Activated CD4-positive, CD25-positive, alpha-beta regulatory T cell treated with anti-CD3 and anti-CD28 coated beads, Interleukin-2, amount 50 U/mL, for 72 hours (primary cell): Measurements from ENCODE around the gene SPTB.

Experiments used
- DNase-seq: peaks from one replicate; pipeline ENCODE4 v3.0.0; 2021

The SPTB gene

DNA sequence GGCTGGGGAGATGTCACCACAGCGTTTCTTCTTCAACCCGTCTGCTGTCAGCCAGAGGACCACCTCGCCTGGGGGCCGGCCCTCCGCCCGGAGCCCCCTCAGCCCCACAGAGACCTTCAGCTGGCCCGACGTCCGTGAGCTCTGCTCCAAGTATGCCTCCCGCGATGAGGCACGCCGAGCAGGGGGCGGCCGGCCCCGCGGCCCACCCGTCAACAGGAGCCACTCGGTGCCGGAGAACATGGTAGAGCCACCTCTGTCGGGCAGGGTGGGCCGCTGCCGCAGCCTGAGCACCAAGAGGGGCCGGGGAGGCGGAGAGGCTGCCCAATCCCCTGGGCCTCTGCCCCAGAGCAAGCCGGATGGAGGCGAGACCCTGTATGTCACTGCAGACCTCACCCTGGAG, 136.6 kb downstream of the SPTB start:
- no peak for DNase-seq

DNA sequence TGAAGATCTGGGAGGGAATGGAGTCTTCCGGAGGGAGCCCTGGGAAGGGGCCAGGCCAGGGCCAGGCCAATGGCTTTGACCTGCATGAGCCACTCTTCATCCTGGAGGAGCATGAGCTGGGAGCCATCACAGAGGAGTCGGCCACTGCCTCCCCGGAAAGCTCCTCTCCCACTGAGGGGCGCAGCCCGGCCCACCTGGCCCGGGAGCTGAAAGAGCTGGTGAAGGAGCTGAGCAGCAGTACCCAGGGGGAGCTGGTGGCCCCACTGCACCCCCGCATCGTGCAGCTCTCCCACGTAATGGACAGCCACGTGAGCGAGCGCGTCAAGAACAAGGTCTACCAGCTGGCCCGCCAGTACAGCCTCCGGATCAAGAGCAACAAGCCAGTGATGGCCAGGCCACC, 137.7 kb downstream of the SPTB start:
- no peak for DNase-seq

DNA sequence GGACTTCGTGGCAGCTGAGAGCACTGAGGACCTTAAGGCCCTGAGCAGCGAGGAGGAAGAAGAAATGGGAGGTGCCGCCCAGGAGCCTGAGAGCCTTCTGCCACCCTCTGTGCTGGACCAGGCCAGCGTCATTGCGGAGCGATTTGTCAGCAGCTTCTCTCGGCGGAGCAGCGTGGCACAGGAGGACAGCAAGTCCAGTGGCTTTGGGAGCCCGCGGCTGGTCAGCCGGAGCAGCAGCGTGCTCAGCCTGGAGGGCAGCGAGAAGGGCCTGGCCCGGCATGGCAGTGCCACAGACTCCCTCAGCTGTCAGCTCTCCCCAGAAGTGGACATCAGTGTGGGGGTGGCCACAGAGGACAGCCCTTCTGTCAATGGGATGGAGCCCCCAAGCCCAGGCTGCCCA, 138.5 kb downstream of the SPTB start:
- no peak for DNase-seq

DNA sequence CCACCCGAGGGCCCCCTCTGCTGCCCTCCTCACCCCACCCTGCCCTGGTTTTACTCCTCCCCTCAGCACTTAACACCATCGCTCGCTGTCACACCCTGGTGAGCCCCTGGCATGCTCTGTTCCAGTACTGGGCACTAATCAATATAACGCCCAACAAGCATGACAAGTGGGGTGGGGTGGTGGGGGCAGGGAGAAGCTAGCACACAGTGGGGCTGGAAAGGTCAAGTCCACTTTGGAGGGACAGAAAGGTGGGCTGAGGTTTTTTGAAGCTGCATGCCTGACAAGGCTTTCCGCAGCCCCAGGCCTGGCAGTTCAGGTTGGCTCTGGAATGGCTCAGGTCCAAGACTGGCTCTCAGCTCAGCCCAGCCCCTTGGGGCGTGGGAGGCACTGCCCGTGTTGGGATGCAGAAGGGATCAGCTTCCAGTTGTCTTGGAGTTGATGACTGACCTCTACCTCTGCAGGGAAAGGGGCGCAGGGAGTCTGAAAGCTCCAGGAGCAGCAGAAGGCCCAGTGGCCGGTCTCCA, 141.4 kb downstream of the SPTB start:
- DNase-seq, result no peak

DNA sequence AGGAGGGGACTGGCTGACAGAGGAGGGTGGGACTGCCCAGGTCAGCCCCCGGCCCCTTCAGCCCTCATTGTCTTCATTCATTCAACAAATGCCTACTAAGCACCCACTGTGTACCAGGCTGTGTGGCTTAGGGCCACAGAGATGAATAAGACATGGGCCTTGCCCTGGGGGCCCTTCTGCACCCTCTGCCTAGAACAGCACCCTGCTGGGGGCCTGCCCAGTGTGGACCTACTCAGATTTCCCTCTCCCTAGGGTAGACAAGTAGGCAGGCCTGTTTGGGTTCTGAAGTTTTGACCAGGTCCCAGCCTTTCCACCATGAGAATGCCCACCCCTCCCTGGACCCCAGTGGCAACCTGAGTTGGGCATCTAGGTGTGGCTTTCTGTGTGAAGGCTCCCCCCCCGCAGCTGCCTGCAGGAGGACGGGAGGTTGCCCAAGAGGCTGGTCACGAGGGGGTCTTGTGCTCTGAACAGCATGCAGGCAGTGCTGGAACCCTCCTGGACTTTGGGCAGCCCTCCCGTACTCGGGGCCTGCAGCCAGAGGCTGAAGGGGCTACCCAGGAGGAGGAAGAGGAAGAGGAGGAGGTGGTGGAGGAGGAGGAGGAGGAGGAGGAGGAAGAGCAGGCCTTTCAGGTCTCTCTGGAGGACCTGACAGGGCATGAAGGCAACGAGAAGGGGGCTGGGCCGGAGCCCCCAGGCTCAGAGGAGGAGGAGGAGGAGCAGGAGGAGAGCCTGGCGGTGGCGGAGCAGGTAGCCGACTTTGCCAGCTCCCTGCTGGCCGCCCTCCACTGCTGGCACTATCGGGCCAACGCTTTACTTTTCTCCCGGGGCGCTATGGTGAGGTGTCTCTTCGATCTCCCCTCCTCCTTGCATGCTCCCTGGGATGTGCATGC, 142.1 kb downstream of the SPTB start:
- no peak for DNase-seq

DNA sequence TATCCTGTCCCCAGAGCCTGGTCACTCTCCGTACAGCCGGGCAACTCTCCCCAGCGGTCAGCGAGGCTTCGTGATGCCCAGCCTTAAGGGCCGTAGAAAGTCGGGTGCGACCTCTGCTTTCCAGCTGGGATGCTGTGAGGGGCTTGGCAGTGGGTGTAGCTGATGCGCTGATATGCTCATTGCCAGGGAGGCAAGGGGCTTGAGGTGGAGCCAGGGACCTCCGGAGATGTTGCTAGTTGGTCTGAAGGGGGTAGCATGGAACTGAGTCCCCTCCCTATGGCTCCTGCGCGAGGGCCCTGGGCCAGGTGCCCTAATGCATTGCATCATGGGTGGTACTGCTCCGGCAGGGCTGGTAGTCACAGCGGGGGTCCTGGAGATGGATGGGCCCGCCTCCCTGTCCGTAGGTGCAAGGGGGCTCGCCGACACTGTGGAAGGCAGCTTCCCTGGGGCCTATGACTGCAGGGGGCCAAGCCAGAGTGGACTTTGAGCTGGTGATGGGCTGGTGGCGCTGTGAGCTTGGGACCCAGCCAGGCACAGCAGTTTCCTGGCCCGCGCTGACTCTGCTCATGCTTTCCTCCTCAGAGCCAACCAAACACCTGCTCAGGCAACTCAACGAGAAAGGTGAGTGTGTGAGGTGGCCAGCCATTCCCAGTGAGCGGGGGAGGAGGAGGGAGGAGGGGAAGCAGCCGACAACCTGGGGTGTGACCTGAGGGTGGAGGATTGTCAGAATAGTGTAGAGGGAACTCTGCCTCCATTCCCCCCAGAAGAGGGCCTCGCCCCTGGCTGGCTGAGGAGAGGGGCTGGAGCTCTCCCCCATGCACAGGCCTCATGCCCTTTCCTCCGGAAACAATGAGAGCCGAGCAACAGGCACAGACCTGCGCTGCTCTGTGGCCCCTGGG, 143.2 kb downstream of the SPTB start:
- no peak for DNase-seq

DNA sequence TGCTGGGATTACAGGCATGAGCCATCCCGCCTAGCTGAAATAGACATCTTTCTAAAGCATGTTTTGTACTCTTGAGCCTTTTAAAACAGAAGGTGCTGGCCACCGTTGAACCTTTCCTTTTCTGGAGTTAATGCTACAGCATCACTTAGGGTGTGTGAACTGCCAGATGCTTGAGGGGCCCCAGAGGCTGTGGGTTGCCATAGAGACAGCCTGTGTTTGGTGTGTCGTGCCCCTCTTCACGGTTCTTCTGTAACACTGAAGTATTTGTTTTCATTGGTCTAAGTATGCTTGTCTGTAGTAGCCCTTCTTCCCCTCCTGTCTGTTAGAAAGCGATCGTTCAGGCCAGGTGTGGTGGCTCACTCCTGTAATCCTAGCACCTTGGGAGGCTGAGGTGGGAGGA, 144.7 kb downstream of the SPTB start:
- no peak for DNase-seq

DNA sequence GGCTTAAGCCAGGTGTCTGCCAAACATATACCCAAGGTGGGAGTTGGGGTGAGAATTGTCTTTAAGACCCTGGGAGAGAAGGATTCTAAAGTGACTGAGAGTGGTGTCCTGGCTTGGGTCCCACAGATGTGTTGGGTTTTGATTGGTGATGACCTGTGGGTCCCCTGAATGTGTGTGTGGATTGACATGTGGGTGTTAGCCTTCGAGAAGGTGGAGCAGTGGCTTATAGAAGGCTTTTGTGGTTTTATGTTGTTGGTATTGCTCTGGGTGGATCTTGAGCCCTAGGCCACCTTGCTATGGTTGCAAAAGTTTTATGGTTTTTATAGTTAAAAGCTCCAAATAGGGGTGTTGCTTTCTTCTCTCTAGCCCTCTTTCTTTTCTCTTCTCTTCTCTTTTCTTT, 145.8 kb downstream of the SPTB start:
- DNase-seq, result no peak

DNA sequence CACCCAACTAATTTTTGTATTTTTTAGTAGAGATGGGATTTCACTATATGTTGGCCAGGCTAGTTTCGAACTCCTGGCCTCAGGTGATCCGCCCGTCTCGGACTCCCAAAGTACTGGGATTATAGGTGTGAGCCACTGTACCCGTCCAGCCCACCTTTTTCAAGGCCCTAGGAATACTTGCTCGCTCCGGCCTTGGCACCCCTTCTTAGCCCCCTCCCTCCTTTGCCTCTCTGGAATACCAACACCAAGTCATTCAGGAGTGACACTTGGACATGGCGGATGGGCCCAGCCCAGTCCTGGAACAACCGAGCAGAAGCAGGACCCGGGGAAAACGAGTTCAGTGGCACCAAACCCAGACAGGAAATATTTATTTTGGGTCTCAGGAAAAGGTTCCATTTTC, 146.4 kb downstream of the SPTB start:
- DNase-seq, result no peak

DNA sequence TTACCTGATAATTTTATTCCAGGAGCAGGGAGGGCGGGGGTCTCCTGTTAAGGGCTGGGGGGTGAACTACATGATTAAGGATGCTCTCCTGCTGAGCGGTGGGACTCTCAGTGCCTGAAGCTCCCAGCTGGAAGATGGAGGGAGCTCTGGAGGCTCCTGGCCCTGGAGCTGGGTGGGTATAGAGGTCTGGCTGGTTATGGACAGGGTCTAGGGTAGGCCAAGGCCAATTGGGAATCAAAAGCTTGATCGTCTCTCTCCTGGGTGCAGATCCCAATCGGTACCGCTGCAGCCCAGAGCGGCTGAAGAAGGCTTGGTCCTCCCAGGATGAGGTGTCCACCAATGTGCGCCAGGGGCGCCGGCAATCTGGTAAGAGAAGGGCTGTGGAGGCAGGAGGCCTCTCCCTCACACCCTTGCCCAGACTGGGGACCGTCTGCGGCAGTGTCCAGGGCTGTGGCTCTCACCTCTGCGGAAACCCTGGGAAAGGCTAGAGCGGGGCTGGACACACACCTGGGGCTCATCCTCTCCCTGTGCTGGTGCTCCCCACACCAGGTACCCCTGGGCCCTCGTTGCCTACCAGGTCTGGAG, 147.1 kb downstream of the SPTB start:
- no peak for DNase-seq

DNA sequence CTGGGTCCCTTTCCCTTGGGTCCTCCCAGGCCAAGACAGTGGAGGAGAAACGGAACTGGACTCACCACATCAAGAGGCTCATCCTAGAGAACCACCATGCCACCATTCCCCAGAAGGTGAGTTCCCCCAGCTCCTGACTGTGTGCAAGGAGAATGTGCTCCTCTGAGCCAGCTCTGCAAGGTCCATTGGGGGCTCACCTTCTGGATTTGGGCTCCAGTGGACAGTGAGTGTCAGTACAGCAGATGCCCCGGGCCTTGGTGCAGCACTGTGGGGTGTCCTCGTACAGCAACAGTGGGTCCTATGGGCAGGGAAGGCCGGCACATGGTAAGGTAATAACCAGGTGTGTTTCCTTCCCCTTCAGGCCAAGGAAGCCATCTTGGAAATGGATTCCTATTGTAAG, 147.6 kb downstream of the SPTB start:
- DNase-seq, result no peak

DNA sequence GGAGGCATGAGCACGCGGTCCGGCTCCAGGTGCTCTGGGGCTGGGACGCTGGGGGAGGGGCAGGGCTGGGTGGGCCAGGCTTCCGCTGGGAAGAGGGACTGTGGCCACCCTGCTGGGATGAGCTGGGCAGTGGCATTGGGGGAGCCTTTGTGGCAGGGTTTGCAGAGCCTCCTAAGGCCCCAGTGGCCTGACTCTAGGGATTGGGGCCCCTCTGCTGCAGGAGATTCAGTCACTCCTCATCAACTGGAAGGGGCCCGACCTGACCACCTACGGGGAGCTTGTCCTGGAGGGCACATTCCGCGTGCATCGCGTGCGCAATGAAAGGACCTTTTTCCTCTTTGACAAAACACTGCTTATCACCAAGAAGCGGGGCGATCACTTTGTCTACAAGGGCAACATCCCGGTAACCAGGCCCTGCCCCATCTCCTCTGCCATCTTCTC, 148.5 kb downstream of the SPTB start:
- DNase-seq, result no peak

DNA sequence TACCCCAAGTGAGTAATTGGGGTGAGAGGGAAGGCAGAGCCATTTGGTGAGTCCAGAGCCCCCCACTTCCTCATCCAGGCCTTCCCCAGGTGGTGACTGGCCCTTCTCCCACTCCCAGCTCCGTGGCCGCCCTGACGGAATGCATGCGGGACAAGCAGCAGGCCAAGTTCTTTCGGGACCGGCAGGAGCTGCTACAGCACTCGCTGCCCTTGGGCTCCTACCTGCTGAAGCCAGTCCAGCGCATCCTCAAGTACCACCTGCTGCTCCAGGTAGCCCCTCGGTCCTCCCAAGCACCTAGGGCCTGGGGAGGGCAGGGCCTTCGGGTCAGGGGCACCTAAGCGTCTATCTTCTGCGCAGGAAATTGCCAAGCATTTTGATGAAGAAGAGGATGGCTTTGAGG, 149.0 kb downstream of the SPTB start:
- no peak for DNase-seq

DNA sequence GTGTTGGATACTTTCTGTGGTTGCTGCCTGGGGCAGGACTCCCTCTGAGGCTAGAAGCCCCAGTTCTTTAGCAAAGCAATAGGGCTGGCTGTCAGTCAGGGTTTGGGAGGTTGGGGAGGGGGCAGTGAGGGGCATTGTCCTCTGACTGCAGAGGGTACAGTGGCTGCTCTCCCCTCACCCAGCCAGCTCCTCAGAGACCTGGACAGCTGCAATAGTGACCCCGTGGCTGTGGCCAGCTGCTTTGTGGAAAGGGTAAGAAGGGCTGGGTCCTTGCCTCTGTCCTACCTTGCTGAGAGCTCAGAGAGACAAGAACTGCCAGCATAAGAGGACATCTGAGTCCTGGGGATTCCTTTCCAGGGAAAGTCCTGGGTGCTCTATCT, 149.7 kb downstream of the SPTB start:
- DNase-seq, result no peak

DNA sequence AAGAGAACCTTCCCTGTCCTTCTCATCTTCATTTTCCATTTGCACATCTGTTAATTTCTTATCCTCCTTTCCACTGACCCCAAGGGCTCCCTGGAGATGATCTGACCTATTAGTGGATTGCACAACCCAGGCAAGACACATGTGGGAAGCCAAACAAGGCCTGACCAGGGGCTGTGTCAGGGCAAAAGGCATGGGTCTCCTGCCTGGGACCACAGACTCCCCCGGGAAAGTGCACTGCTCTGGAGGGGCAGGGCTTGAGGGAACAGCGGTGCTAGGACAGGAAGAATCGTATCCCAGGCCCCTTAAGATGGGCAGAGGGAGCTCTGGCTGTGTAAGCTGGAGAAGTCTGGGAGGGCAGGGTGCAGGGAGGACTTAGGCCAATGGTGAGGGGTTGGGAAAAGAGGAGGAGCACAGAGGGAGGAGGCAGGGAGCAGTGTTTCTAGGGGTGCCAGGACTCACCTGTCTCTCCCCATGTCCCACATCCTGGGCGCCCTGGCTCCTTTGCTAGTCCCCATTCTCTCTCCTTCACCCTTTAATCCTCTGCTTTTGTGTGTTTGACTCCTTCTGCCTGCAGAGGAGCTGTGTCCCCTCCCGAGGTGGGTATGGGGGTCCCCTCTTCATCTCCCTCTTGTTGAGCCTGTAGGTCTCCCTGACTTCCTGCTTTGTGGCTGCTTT, 150.2 kb downstream of the SPTB start:
- no peak for DNase-seq

DNA sequence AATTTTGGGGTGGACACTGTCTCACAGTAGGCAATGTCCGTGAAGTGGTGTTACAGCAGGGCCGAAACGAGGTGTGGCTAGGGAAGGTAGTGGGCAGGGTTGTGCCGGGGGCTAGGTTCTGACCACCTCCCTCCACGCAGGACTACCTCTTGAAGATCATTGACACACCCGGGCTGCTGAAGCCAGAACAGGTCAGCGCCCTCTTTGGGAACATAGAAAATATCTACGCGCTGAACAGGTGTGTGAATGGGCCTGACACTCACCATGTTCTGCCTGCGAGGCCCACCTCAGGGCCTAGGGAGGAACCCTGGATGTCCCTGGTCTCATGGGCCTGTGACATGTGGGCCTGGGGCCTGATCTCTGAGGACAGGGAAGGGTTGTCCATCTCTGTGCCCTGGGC, 150.9 kb downstream of the SPTB start:
- DNase-seq, result no peak

DNA sequence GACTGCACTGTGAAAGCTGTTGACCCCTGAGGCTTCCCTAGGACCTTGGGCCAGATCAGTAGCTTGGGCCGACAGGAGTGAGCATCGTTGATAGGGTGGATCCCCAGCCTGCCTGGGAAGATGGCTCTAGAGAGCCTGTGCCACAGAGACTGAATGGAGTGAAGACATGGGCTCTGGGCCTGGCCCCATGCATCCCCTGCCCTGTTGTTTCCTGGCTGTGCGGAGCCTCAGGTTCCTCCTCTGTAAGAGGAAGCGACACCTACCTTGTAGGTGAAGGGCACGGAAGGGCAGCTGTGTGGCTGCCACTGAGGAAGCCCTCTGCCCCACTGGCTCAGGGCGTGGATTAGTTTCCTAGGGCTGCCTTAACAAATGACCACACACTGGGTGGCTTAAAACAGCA, 151.6 kb downstream of the SPTB start:
- no peak for DNase-seq

DNA sequence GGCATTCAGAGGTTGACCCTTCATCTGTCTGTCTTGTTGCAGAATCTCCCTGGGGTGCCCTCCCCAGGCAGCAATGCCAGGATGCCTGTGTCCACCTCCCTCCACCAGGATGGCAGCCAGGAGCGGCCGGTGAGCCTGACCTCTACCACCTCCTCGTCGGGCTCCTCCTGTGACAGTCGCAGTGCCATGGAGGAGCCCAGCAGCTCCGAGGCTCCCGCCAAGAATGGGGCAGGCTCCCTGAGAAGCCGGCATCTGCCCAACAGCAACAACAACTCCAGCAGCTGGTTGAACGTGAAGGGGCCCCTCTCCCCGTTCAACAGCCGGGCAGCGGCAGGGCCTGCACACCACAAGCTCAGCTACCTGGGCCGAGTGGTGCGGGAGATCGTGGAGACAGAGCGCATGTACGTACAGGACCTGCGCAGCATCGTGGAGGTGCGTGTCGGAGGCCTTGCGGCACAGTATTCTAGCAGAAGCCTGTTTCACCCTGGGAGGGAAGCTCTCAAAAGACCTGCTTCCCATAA, 152.1 kb downstream of the SPTB start:
- no peak for DNase-seq

DNA sequence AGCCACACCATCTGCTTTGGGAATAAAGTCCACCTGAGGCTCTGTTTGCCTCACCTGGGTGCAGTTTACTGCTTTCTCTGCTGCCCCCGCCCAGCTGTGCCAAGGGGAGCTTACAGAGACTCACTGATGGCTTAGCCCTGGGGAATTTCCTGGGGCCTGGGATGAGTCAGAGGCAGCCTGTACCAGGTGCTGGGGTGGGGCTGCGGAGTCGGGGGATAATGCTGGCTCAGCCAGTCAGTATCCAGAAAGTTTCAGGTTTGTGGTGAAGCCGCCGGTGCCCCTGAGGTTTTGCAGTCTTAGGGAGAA, 153.2 kb downstream of the SPTB start:
- DNase-seq, result no peak

DNA sequence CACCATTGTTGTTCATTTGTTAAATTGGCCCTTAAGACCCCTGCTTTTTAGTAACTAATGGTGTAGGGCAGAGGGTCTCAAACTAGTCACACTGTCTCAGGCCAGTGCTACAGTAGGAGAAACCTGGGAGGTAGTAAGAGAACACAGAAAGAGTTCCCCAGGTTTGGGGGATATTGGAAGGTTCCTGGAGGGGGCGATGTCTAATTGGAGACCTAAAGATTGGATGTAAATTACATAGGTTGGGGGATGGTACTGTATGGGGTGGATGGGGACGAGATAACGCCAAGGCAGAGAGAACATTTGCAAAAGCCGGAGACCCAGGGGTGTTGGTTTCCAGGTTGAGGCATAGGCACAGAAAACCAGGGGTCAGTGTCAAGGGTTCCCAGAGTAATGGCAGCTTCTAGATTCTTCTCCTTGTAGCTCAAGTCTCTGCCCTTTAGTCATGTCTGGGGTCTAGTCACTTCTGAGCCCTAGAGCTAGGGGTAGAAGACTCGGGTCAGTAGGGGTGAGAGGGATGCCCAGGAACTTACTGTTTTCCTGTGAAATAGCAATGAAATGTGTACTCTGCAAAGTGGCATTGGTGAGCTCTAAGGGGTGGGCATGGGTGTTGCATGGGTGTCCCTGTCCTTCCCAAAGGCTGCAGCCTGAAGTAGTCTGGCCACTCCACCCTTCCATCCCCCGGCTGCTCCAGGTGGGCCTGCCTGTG, 153.7 kb downstream of the SPTB start:
- no peak for DNase-seq

DNA sequence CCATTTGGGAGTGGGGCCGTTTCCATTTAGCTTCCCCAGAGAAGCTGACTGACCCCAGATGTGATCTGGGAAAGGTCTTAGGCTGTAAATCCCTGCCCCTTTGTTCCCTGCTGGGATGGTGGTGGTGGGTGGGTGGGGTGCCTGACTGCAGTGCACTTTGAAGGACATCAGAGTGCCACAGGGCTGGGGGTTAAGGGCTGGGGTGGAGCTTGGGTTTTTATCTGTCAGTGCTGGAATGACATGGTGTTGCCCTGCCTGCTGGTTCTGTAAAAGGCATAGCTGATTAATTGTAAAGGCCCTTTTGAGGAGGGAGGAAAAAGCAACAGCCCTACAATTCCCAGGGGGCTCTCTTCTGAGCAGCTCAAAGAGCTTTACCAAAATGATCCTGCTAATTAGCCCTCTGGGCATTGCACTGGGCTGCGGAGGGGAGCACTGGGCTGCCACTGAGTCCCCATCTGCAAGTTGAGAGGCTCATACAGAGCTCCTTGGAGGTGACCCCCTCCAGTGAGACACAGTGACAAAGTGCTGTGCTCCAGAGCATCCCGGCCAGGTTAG, 154.4 kb downstream of the SPTB start:
- DNase-seq, result no peak

DNA sequence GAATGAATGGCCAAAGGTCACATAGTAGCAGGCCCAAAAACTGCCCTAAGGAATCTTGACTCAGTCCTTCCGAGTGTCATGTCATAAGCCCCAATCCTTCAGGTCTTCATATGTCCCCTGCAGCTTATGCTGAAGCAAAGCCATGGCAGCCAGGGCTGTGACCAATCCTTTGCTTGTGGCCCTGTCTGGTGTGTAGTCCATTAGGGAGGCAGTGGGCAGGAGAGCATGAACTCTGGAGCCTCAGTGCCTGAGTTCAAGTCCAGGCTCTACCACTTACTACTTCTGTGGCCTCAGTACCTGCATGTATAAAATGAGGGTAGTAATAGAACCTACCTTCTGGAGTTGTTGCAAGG, 155.2 kb downstream of the SPTB start:
- DNase-seq, result no peak
